Ovary (tissue), 3 donors: ENCODE data around the gene CD48.

Experiments
- EP300 ChIP-seq: sonication (generic); formaldehyde crosslinking; IDR thresholded peaks from one replicate; pipeline ENCODE4 v1.6.1; 2017; ENCODE audit warnings: antibody characterized with exemption
- POLR2A ChIP-seq: fragments of 450-650 bp; IDR thresholded peaks from one replicate; pipeline ENCODE4 v1.6.1; 2017; ENCODE audit warnings: antibody characterized with exemption, mild to moderate bottlenecking, moderate library complexity
- TF ChIP-seq, protein P1 (sequence below), 3 donors: fragments of 450-650 bp in 2 of 3; fragments of 200-600 bp in 1 of 3; IDR thresholded peaks; one replicate each; pipeline versions ENCODE4 v1.5.1 to v1.8.0; 2016 to 2022; ENCODE audit warnings: antibody characterized with exemption in 3 of 3, mild to moderate bottlenecking in 1 of 3
- donor health status: DM: no; HTN: no; CAD: no.

DNA sequence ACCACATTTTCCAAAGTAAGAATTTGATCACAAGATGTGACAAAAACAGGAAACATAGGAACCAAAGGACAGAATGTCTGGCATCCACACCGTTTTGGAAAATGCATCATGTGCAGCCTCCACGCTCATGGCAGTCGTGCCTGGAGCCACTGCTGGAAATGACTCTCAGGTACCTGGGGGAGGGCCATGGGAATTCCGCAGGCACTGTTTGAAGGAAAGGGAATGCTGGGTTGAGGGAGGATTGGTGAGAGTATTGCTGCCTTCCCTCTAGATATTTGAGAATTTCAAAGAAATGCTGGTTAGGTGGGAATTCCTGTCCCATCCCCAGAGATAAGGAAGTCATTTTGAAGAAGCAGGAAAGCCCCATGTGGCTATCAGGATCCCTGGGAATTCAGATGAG lies 75.5 kb downstream of the CD48 start:
- TF ChIP-seq, protein P1, sequence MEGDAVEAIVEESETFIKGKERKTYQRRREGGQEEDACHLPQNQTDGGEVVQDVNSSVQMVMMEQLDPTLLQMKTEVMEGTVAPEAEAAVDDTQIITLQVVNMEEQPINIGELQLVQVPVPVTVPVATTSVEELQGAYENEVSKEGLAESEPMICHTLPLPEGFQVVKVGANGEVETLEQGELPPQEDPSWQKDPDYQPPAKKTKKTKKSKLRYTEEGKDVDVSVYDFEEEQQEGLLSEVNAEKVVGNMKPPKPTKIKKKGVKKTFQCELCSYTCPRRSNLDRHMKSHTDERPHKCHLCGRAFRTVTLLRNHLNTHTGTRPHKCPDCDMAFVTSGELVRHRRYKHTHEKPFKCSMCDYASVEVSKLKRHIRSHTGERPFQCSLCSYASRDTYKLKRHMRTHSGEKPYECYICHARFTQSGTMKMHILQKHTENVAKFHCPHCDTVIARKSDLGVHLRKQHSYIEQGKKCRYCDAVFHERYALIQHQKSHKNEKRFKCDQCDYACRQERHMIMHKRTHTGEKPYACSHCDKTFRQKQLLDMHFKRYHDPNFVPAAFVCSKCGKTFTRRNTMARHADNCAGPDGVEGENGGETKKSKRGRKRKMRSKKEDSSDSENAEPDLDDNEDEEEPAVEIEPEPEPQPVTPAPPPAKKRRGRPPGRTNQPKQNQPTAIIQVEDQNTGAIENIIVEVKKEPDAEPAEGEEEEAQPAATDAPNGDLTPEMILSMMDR (IDR thresholded peaks at IDR 0.05) = no peak
- TF ChIP-seq POLR2A (no peak), EP300 (no peak)
